H1 (cell line): ENCODE measurements around the gene IRX4. TPM values are rescaled to one million over a fixed set of nuclear protein-coding genes. Genes with fewer than 3 reads are reported as not detected.

Source experiments
- CTCF ChIA-PET: fragments of 300-600 bp; sonication (Branson Sonifier 250); formaldehyde crosslinking; loops from one replicate; lab custom pipeline; 2021; ENCODE audit not compliant: partially characterized antibody; lab: Charles Lee
- POLR2A ChIA-PET: fragments of 300-600 bp; sonication (Branson Sonifier 250); formaldehyde crosslinking; loops from one replicate; lab custom pipeline; 2021; ENCODE audit warnings: inconsistent platforms; ENCODE audit not compliant: partially characterized antibody; lab: Charles Lee
- DNase-seq, 2 experiments: peaks; one replicate each; pipeline versions ENCODE4 v3.0.0 to v3.0.0-alpha.2; 2010 to 2022; ENCODE audit warnings: low spot score in 2 of 2, low read depth in 1 of 2, mixed read lengths in 1 of 2
- FAIRE-seq: peaks from 2 replicates; lab custom pipeline; 2011; peaks lifted over from hg19 to GRCh38; lab: Jason Lieb, UNC
- H2AFZ ChIP-seq: 2 replicates; pipeline ENCODE4 v1.8.1; 2012; ENCODE audit warnings: low read length, inconsistent platforms
- H2AK5ac ChIP-seq: 2 replicates; pipeline ENCODE4 v1.6.1; 2013; ENCODE audit warnings: low read depth, low read length
- H2BK120ac ChIP-seq: replicated peaks from 2 replicates; pipeline ENCODE3; 2013; ENCODE audit warnings: low read depth, low read length, inconsistent platforms
- H2BK12ac ChIP-seq: 2 replicates; pipeline ENCODE4 v1.6.1; 2013; ENCODE audit warnings: low read depth, low read length
- H2BK15ac ChIP-seq: 2 replicates; pipeline ENCODE4 v1.6.1; 2013; ENCODE audit warnings: low read length
- H2BK20ac ChIP-seq: 2 replicates; pipeline ENCODE4 v1.6.1; 2013; ENCODE audit warnings: low read length
- H2BK5ac ChIP-seq: 2 replicates; pipeline ENCODE4 v1.6.1; 2013; ENCODE audit warnings: low read depth, low read length
- H3K14ac ChIP-seq: 2 replicates; pipeline ENCODE4 v1.6.1; 2013; ENCODE audit warnings: inconsistent platforms; ENCODE audit not compliant: insufficient read length
- H3K18ac ChIP-seq: 2 replicates; pipeline ENCODE4 v1.6.1; 2013; ENCODE audit warnings: low read length; ENCODE audit errors: extremely low read depth
- H3K23ac ChIP-seq: 2 replicates; pipeline ENCODE4 v1.6.1; 2013; ENCODE audit warnings: inconsistent platforms; ENCODE audit not compliant: insufficient read length
- H3K23me2 ChIP-seq: 2 replicates; pipeline ENCODE4 v1.6.1; 2013; ENCODE audit warnings: low read depth, low read length
- H3K27ac ChIP-seq: 2 replicates; pipeline ENCODE4 v1.6.1; 2011; ENCODE audit warnings: low read depth, low read length, inconsistent platforms
- H3K27me3 ChIP-seq, 4 experiments: replicated peaks in 1 of 4; 1 replicate in 1 of 4; 2 replicates in 3 of 4; pipeline versions ENCODE4 v1.6.1 to v1.8.1; 2011 to 2013; ENCODE audit warnings: low read length in 3 of 4, mild to moderate bottlenecking in 3 of 4, inconsistent platforms in 2 of 4, mixed read lengths in 2 of 4, moderate library complexity in 1 of 4; ENCODE audit not compliant: control insufficient read depth in 3 of 4, insufficient read depth in 3 of 4; ENCODE audit errors: extremely low read depth in 1 of 4
- H3K36me3 ChIP-seq, 4 experiments: 2 replicates each; pipeline versions ENCODE4 v1.6.1 to v1.8.1; 2011 to 2013; ENCODE audit warnings: mild to moderate bottlenecking in 4 of 4, low read length in 3 of 4, moderate library complexity in 2 of 4, control low read depth in 1 of 4, inconsistent platforms in 1 of 4; ENCODE audit not compliant: insufficient read depth in 4 of 4, control insufficient read depth in 2 of 4
- H3K4ac ChIP-seq: replicated peaks from 2 replicates; pipeline ENCODE3; 2013; ENCODE audit warnings: low read length, low read depth, mixed read lengths, inconsistent platforms; ENCODE audit not compliant: insufficient read length
- H3K4me1 ChIP-seq, 4 experiments: replicated peaks in 1 of 4; 1 replicate in 1 of 4; 2 replicates in 3 of 4; pipeline versions ENCODE4 v1.6.1 to v1.8.1; 2011 to 2013; ENCODE audit warnings: low read length in 3 of 4, inconsistent platforms in 2 of 4, mixed read lengths in 1 of 4; ENCODE audit not compliant: insufficient read depth in 4 of 4, control insufficient read depth in 3 of 4
- H3K4me2 ChIP-seq, 2 experiments: 2 replicates each; pipeline versions ENCODE4 v1.6.1 to v1.8.1; 2011 to 2013; ENCODE audit warnings: low read depth in 2 of 2, low read length in 2 of 2, control low read depth in 1 of 2, inconsistent platforms in 1 of 2, mild to moderate bottlenecking in 1 of 2; ENCODE audit not compliant: insufficient read depth in 1 of 2
- H3K4me3 ChIP-seq, 4 experiments: fragments of 200-600, 300-600 bp in 1 of 4; sonication (generic), shearing (Covaris generic), sonication (Bioruptor Twin) in 1 of 4; 2 replicates each; pipeline versions ENCODE4 v1.5.1 to v1.8.1; 2011 to 2016; ENCODE audit warnings: low read length in 4 of 4, low read depth in 3 of 4, control low read depth in 2 of 4, inconsistent platforms in 2 of 4, mild to moderate bottlenecking in 2 of 4, mixed read lengths in 1 of 4, moderate library complexity in 1 of 4; ENCODE audit not compliant: insufficient read depth in 2 of 4; ENCODE audit errors: extremely low read depth in 1 of 4
- H3K56ac ChIP-seq: replicated peaks from 2 replicates; pipeline ENCODE3; 2013; ENCODE audit warnings: low read depth, mild to moderate bottlenecking, mixed read lengths, low read length, inconsistent platforms; ENCODE audit not compliant: insufficient read length
- H3K79me1 ChIP-seq: 2 replicates; pipeline ENCODE4 v1.6.1; 2013; ENCODE audit warnings: low read depth, low read length, control low read depth
- H3K79me2 ChIP-seq, 2 experiments: 2 replicates each; pipeline versions ENCODE4 v1.6.1 to v1.8.1; 2012 to 2013; ENCODE audit warnings: low read length in 2 of 2, mild to moderate bottlenecking in 2 of 2, inconsistent platforms in 1 of 2; ENCODE audit not compliant: insufficient read depth in 2 of 2, control insufficient read depth in 1 of 2
- H3K9ac ChIP-seq, 4 experiments: replicated peaks in 1 of 4; 1 replicate in 1 of 4; 2 replicates in 3 of 4; pipeline versions ENCODE4 v1.6.1 to v1.8.1; 2011 to 2013; ENCODE audit warnings: low read depth in 3 of 4, low read length in 3 of 4, control low read depth in 2 of 4, mild to moderate bottlenecking in 2 of 4, moderate library complexity in 2 of 4, inconsistent platforms in 1 of 4; ENCODE audit errors: extremely low read depth in 1 of 4
- H3K9me3 ChIP-seq, 2 experiments: 2 replicates each; pipeline versions ENCODE4 v1.6.1 to v1.8.1; 2012 to 2013; ENCODE audit warnings: mild to moderate bottlenecking in 2 of 2, moderate library complexity in 2 of 2, control low read depth in 1 of 2, inconsistent platforms in 1 of 2, low read depth in 1 of 2, low read length in 1 of 2, mixed read lengths in 1 of 2; ENCODE audit not compliant: insufficient read depth in 2 of 2
- H4K20me1 ChIP-seq, 2 experiments: replicated peaks in 1 of 2; 2 replicates each; pipeline versions ENCODE3 to v1.8.1; 2011 to 2013; ENCODE audit warnings: inconsistent platforms in 2 of 2, low read length in 2 of 2, mild to moderate bottlenecking in 1 of 2; ENCODE audit not compliant: insufficient read depth in 2 of 2, control insufficient read depth in 1 of 2
- H4K5ac ChIP-seq: 2 replicates; pipeline ENCODE4 v1.6.1; 2013; ENCODE audit warnings: low read length, low read depth, mixed read lengths, inconsistent platforms; ENCODE audit not compliant: insufficient read length
- H4K8ac ChIP-seq: 2 replicates; pipeline ENCODE4 v1.8.0; 2013; ENCODE audit warnings: mild to moderate bottlenecking, moderate library complexity, low read length, inconsistent platforms; ENCODE audit not compliant: insufficient read depth; ENCODE audit errors: extremely low read depth
- H4K91ac ChIP-seq: replicated peaks from 2 replicates; pipeline ENCODE3; 2013; ENCODE audit warnings: low read length, mixed read lengths, inconsistent platforms; ENCODE audit not compliant: insufficient read length
- BRCA1 ChIP-seq: IDR thresholded peaks from 2 replicates; pipeline ENCODE4 v1.6.1; 2012; ENCODE audit warnings: low read depth, low read length, improper control_type of control experiment
- CBX8 ChIP-seq: fragments of 300-800, 300-1000 bp; sonication (generic); IDR thresholded peaks from 2 replicates; pipeline ENCODE4 v1.7.1; 2016; ENCODE audit warnings: low read depth, low read length, borderline replicate concordance
- POLR2AphosphoS5 ChIP-seq: IDR thresholded peaks from 2 replicates; pipeline ENCODE4 v1.6.1; 2011; ENCODE audit warnings: low read depth, low read length
- RFX5 ChIP-seq: IDR thresholded peaks from 2 replicates; pipeline ENCODE4 v1.6.1; 2011; ENCODE audit warnings: low read depth, low read length, improper control_type of control experiment, borderline replicate concordance
- WGBS, 2 experiments: shearing (Covaris generic) in 1 of 2; methylation state at CpG; one replicate each; pipeline versions ENCODE4 v1.1.6 to v1.1.7; 2013 to 2015; ENCODE audit warnings: low lambda C conversion rate in 2 of 2, mixed read lengths in 2 of 2, inconsistent platforms in 1 of 2, low coverage in 1 of 2, missing lambda C conversion rate in 1 of 2; ENCODE audit not compliant: insufficient replicate concordance in 2 of 2, insufficient coverage in 1 of 2, insufficient read length in 1 of 2; ENCODE audit errors: extremely low coverage in 1 of 2, missing lambda C conversion rate in 1 of 2; 5-methylcytosine and 5-hydroxymethylcytosine counted together
- polyA plus RNA-seq, 7 experiments: library from polyadenylated mRNA; depleted of rRNA in 3 of 7; stranded (reverse) in 5 of 7; unstranded in 2 of 7; fragments of >200 nt in 5 of 7; fragments of 200-250 nt in 2 of 7; gene quantifications; 1 replicate in 5 of 7; 2 replicates in 1 of 7; 4 replicates in 1 of 7; pipeline versions ENCODE4 v1.2.1 to v1.2.3, GENCODE V29; 2011 to 2013; ENCODE audit warnings: missing spikeins in 2 of 7, mixed read lengths in 2 of 7
- total RNA-seq: library from RNA; stranded (reverse); fragmentation: NEBNext Ultra II Directional; extraction: Animal tissue kit (Norgen Biotek cat#: 25700); gene quantifications from 2 replicates; pipeline ENCODE4 v1.2.1, GENCODE V29; 2021

Gene IRX4
- total and polyA plus RNA-seq, 2 of the 8 experiments (the other 6 are each of a cell fraction or from before 2014, with no cell fraction given): 0.45 to 1.2 TPM

GRCh38 chr5:1830571-1831228 lies 52.0 kb downstream of the IRX4 start:
- H2AFZ ChIP-seq: no peak overlapping the region
- H3K27ac ChIP-seq: no peak overlapping the region
- no peaks in the 10 kb centered on the region; a peak in 1 of 8 replicates for H3K36me3 ChIP-seq
- no peak overlapping the region for H3K4ac ChIP-seq
- no peak overlapping the region for H3K14ac ChIP-seq
- no peak overlapping the region for H3K4me3 ChIP-seq
- H3K4me1 ChIP-seq: peaks cover 3 to 21% (median 9%) of the 10 kb centered on the region in 4 experiments
- TF ChIP-seq BRCA1 (no peak), CBX8 (no peak), RFX5 (no peak), POLR2AphosphoS5 (no peak)
- TF ChIP-seq, all 59 proteins: peak for 0
- DNase-seq: no peak
- no peaks in the 10 kb centered on the region for H3K9me3 ChIP-seq
- no peaks in the 10 kb centered on the region; the same call in 1 of the 2 replicates for H3K23me2 ChIP-seq
- no peak overlapping the region for H4K91ac ChIP-seq
- H2BK20ac ChIP-seq: no peak overlapping the region
- no peak overlapping the region for H2AK5ac ChIP-seq
- WGBS, 2 experiments: 83% methylated on average over 16 of the region's 17 CpGs; no CpG with 5 or more reads in 1 of the 2 experiments
- no peak overlapping the region for H2BK120ac ChIP-seq
- no peak overlapping the region for H4K8ac ChIP-seq
- no peaks in the 10 kb centered on the region for H4K20me1 ChIP-seq
- H3K18ac ChIP-seq: no peak overlapping the region
- H3K27me3 ChIP-seq: no peaks in the 10 kb centered on the region
- ChIA-PET CTCF (interaction anchor here (1.1 kb wide), 1 partner anchor 146 kb away, joined by 3 read pairs; no protein-coding TSS in a partner anchor), POLR2A (no interaction called here)
- H3K9ac ChIP-seq: no peak overlapping the region
- H2BK12ac ChIP-seq: no peak overlapping the region
- H3K56ac ChIP-seq: no peak overlapping the region
- no peak overlapping the region for H2BK15ac ChIP-seq
- no peak overlapping the region; a peak in 1 of 4 replicates for H3K4me2 ChIP-seq
- H3K79me2 ChIP-seq: no peaks in the 10 kb centered on the region
- no peak overlapping the region for H3K23ac ChIP-seq
- FAIRE-seq: no peak
- H4K5ac ChIP-seq: no peak overlapping the region
- no peaks in the 10 kb centered on the region for H3K79me1 ChIP-seq
- H2BK5ac ChIP-seq: no peak overlapping the region
